PFSK-1 (cell line): ENCODE results near the gene PHACTR4.

Experiments used
- POLR2AphosphoS5 ChIP-seq: IDR thresholded peaks from 2 replicates; pipeline ENCODE4 v1.6.1; 2012; ENCODE audit warnings: low read depth, mild to moderate bottlenecking, control low read depth, low read length, moderate library complexity
- SIN3A ChIP-seq: IDR thresholded peaks from 2 replicates; pipeline ENCODE4 v1.6.1; 2012; ENCODE audit warnings: mild to moderate bottlenecking, low read length, moderate library complexity, borderline replicate concordance; ENCODE audit not compliant: insufficient read depth

GRCh38 chr1:28370239-28371009, 884 bp downstream of the PHACTR4 start:
- TF ChIP-seq POLR2AphosphoS5: no peak
- no peak for TF ChIP-seq SIN3A
